ENCODE data around the gene TSPAN6.

DNA sequence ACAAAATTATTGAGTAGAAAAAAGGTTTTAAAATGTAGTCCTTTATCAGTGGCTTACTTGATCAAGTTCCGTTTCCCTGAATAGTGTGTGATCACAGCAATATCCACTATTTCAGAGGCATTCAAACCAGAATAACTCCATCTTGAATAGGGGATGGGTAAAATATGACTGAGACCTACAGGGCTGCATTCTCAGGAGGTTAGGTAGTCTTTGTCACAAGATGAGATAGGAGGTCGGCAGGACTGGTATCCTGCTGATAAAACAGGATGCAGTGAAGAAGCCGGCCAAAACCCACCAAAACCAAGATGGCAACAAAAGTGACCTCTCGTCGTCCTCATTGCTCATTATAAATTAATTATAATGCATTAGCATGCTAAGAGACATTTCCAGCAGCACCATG lies 24.7 kb downstream of the TSPAN6 start:
- TF ChIP-seq, protein P1, sequence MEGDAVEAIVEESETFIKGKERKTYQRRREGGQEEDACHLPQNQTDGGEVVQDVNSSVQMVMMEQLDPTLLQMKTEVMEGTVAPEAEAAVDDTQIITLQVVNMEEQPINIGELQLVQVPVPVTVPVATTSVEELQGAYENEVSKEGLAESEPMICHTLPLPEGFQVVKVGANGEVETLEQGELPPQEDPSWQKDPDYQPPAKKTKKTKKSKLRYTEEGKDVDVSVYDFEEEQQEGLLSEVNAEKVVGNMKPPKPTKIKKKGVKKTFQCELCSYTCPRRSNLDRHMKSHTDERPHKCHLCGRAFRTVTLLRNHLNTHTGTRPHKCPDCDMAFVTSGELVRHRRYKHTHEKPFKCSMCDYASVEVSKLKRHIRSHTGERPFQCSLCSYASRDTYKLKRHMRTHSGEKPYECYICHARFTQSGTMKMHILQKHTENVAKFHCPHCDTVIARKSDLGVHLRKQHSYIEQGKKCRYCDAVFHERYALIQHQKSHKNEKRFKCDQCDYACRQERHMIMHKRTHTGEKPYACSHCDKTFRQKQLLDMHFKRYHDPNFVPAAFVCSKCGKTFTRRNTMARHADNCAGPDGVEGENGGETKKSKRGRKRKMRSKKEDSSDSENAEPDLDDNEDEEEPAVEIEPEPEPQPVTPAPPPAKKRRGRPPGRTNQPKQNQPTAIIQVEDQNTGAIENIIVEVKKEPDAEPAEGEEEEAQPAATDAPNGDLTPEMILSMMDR (conservative IDR thresholded peaks at IDR 0.05 in 1 of 2, IDR thresholded peaks at IDR 0.05 in 1 of 2; ENCODE audit: low read depth in 1 of 2, low read length in 2 of 2), result no peak
- TF ChIP-seq EZH2 (IDR thresholded peaks at IDR 0.05; ENCODE audit: low read length, missing control alignments), result no peak
